GM03348 (cell line): ENCODE results near the gene PRKAR1A.
"Not testable (repeated sequence)": the region's sequence is repeated elsewhere in the genome, so short reads cannot be mapped to it uniquely, and the experiment has no call there.

Source experiments
- DNase-seq: peaks from one replicate; pipeline ENCODE4 v3.0.0; 2012; ENCODE audit warnings: low spot score

Gene PRKAR1A

GRCh38 chr17:68511671-68512246, 471 bp upstream of the PRKAR1A start:
- peak; percentile 79 for DNase-seq

- DNase-seq, result peak; percentile 41
These were observed 787 bp downstream of the PRKAR1A start for GRCh38 chr17:68512960-68513474.

- no peak for DNase-seq
These were observed 1.7 kb downstream of the PRKAR1A start for GRCh38 chr17:68513932-68514331.

GRCh38 chr17:68514831-68515635, 2.8 kb downstream of the PRKAR1A start:
- DNase-seq, result peak; percentile 11

GRCh38 chr17:68516732-68517131, 4.5 kb downstream of the PRKAR1A start:
- DNase-seq, result no peak

- DNase-seq, result not testable (repeated sequence)
These were observed 5.4 kb downstream of the PRKAR1A start for GRCh38 chr17:68517605-68518004.

- DNase-seq, result no peak
These were observed 6.0 kb downstream of the PRKAR1A start for GRCh38 chr17:68518063-68518815.

GRCh38 chr17:68519051-68519450, 6.8 kb downstream of the PRKAR1A start:
- not testable (repeated sequence) for DNase-seq

- DNase-seq, result no peak
These were observed 7.7 kb downstream of the PRKAR1A start for GRCh38 chr17:68519911-68520310.

GRCh38 chr17:68522266-68522665, 10.0 kb downstream of the PRKAR1A start:
- no peak for DNase-seq

GRCh38 chr17:68526548-68526947, 14.3 kb downstream of the PRKAR1A start:
- no peak for DNase-seq

GRCh38 chr17:68527314-68527713, 15.1 kb downstream of the PRKAR1A start:
- DNase-seq, result no peak

- DNase-seq, result no peak
These were observed 19.0 kb downstream of the PRKAR1A start for GRCh38 chr17:68531252-68531651.

- no peak for DNase-seq
These were observed 20.6 kb downstream of the PRKAR1A start for GRCh38 chr17:68532826-68533225.

- DNase-seq, result peak; percentile 41
These were observed 21.9 kb downstream of the PRKAR1A start for GRCh38 chr17:68533887-68534694.

GRCh38 chr17:68534695-68535088, 22.5 kb downstream of the PRKAR1A start:
- no peak for DNase-seq

GRCh38 chr17:68535922-68536321, 23.7 kb downstream of the PRKAR1A start:
- DNase-seq, result no peak

GRCh38 chr17:68539548-68540467, 27.6 kb downstream of the PRKAR1A start:
- peak; percentile 21 for DNase-seq

- no peak for DNase-seq
These were observed 28.8 kb downstream of the PRKAR1A start for GRCh38 chr17:68540981-68541380.

- DNase-seq, result no peak
These were observed 29.6 kb downstream of the PRKAR1A start for GRCh38 chr17:68541816-68542215.
